ENCODE results near the gene ARL16. TPM values are rescaled to one million over a fixed set of nuclear protein-coding genes. Genes with fewer than 3 reads are reported as not detected.

The ARL16 gene
- total RNA-seq, 1 experiment from 2014 or later, result 47.5 TPM

DNA sequence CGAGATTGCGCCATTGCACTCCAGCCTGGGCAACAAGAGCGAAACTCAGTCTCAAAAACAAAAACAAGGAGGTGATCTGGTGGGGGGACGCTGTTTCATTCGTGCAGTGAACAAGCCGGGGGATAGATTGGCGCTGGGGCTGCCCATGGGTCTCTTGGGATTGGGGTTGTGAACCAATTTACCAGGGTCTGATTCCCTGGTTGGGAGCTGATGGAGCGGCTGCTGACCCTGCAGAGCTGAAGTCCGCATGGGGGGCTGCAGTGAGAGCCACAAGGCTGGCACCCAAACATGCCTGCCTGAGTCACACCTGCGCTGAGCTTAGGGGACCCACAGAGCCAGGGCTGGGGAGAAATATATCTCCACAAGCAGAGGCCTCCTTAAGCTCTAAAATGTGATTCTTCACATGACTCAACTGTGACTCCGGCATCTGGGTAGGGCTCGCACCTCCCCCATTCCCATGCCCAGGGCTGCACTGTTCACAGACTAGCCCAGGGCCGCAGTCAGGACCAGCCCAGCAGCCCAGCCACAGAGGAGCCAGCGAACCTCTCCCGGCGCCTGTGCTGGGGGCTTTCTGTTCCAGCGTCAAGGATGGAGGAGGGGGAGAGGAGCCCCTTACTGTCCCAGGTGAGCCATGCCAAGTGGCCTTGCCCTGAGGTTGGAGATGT, 41.6 kb downstream of the ARL16 start:
- Histone ChIP-seq H3K9me3 (ENCODE audit: control insufficient read depth in 1 of 2, insufficient read depth in 1 of 2, low read depth in 1 of 2, low read length in 2 of 2) (no peaks in the 10 kb centered on the region), H3K9me2 (ENCODE audit: insufficient read depth) (no peaks in the 10 kb centered on the region), H2AFZ (ENCODE audit: low read depth, low read length, poor library complexity, severe bottlenecking) (no peak overlapping the region), H3K27ac (ENCODE audit: low read depth, low read length) (no peak overlapping the region), H3K79me2 (ENCODE audit: insufficient read depth, low read length) (no peaks in the 10 kb centered on the region), H3K4me3 (replicated peaks in 1 of 2; ENCODE audit: low read depth in 1 of 2, low read length in 2 of 2) (no peak overlapping the region), H3K4me1 (ENCODE audit: control insufficient read depth in 1 of 2, insufficient read depth in 2 of 2, low read length in 2 of 2) (peaks cover 4 to 31% of the 10 kb centered on the region in 2 experiments), H3K9ac (ENCODE audit: low read length) (peak overlapping the region; percentile 26), H4K20me1 (ENCODE audit: insufficient read depth) (no peaks in the 10 kb centered on the region), H3K4me2 (ENCODE audit: low read length) (peak overlapping the region; percentile 42), H3K36me3 (ENCODE audit: control insufficient read depth in 1 of 2, insufficient read depth in 2 of 2, low read length in 2 of 2) (no peaks in the 10 kb centered on the region), H3K27me3 (ENCODE audit: insufficient read depth, low read length) (no peaks in the 10 kb centered on the region)
- intact Hi-C loops (cut with micrococcal nuclease), result no loop called here
- RAD21 ChIA-PET (ENCODE audit: low non-redundant PET in 1 of 2, low total read pairs in 2 of 2, uncharacterized antibody in 2 of 2, unreplicated experiment in 2 of 2), result no interaction called here
- TF ChIP-seq CBX3 (IDR thresholded peaks at IDR 0.05; ENCODE audit: low read depth), result no peak
- TF ChIP-seq ZNF274 (IDR thresholded peaks at IDR 0.05; ENCODE audit: low read depth, low read length), result no peak
- TF ChIP-seq SIN3A (IDR thresholded peaks at IDR 0.05; ENCODE audit: low read depth), result no peak
- TF ChIP-seq EGR1 (IDR thresholded peaks at IDR 0.05; ENCODE audit: low read depth), result no peak
- TF ChIP-seq, protein P1, sequence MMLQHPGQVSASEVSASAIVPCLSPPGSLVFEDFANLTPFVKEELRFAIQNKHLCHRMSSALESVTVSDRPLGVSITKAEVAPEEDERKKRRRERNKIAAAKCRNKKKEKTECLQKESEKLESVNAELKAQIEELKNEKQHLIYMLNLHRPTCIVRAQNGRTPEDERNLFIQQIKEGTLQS (IDR thresholded peaks at IDR 0.05), result no peak
- TF ChIP-seq, protein P2, sequence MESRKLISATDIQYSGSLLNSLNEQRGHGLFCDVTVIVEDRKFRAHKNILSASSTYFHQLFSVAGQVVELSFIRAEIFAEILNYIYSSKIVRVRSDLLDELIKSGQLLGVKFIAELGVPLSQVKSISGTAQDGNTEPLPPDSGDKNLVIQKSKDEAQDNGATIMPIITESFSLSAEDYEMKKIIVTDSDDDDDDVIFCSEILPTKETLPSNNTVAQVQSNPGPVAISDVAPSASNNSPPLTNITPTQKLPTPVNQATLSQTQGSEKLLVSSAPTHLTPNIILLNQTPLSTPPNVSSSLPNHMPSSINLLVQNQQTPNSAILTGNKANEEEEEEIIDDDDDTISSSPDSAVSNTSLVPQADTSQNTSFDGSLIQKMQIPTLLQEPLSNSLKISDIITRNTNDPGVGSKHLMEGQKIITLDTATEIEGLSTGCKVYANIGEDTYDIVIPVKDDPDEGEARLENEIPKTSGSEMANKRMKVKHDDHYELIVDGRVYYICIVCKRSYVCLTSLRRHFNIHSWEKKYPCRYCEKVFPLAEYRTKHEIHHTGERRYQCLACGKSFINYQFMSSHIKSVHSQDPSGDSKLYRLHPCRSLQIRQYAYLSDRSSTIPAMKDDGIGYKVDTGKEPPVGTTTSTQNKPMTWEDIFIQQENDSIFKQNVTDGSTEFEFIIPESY (IDR thresholded peaks at IDR 0.05; ENCODE audit: extremely low read depth, insufficient replicate concordance, low read length), result no peak
- no peak for TF ChIP-seq POLR2AphosphoS5 (IDR thresholded peaks at IDR 0.05; ENCODE audit: low read depth, low read length)
- TF ChIP-seq, protein P3, sequence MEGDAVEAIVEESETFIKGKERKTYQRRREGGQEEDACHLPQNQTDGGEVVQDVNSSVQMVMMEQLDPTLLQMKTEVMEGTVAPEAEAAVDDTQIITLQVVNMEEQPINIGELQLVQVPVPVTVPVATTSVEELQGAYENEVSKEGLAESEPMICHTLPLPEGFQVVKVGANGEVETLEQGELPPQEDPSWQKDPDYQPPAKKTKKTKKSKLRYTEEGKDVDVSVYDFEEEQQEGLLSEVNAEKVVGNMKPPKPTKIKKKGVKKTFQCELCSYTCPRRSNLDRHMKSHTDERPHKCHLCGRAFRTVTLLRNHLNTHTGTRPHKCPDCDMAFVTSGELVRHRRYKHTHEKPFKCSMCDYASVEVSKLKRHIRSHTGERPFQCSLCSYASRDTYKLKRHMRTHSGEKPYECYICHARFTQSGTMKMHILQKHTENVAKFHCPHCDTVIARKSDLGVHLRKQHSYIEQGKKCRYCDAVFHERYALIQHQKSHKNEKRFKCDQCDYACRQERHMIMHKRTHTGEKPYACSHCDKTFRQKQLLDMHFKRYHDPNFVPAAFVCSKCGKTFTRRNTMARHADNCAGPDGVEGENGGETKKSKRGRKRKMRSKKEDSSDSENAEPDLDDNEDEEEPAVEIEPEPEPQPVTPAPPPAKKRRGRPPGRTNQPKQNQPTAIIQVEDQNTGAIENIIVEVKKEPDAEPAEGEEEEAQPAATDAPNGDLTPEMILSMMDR (IDR thresholded peaks at IDR 0.05 in 2 of 3, conservative IDR thresholded peaks at IDR 0.05 in 1 of 3; ENCODE audit: borderline replicate concordance in 1 of 3, insufficient read depth in 1 of 3, low read depth in 2 of 3, low read length in 2 of 3), result no peak
- no peak for TF ChIP-seq CEBPB (IDR thresholded peaks at IDR 0.05; ENCODE audit: low read depth)
- TF ChIP-seq FOSL1 (IDR thresholded peaks at IDR 0.05; ENCODE audit: low read depth), result no peak
- TF ChIP-seq EZH2phosphoT487 (IDR thresholded peaks at IDR 0.05; ENCODE audit: borderline replicate concordance), result no peak
- no peak for TF ChIP-seq SP1 (IDR thresholded peaks at IDR 0.05; ENCODE audit: low read depth)
- TF ChIP-seq ZFX (IDR thresholded peaks at IDR 0.05), result no peak
- no peak for TF ChIP-seq JUND (IDR thresholded peaks at IDR 0.05)
- TF ChIP-seq, protein P4, sequence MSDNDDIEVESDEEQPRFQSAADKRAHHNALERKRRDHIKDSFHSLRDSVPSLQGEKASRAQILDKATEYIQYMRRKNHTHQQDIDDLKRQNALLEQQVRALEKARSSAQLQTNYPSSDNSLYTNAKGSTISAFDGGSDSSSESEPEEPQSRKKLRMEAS (IDR thresholded peaks at IDR 0.05), result no peak
- TF ChIP-seq EZH2 (IDR thresholded peaks at IDR 0.05), result no peak
- no peak for TF ChIP-seq YY1 (IDR thresholded peaks at IDR 0.05; ENCODE audit: extremely low read depth, insufficient replicate concordance, low read depth, low read length)
- TF ChIP-seq, protein P5, sequence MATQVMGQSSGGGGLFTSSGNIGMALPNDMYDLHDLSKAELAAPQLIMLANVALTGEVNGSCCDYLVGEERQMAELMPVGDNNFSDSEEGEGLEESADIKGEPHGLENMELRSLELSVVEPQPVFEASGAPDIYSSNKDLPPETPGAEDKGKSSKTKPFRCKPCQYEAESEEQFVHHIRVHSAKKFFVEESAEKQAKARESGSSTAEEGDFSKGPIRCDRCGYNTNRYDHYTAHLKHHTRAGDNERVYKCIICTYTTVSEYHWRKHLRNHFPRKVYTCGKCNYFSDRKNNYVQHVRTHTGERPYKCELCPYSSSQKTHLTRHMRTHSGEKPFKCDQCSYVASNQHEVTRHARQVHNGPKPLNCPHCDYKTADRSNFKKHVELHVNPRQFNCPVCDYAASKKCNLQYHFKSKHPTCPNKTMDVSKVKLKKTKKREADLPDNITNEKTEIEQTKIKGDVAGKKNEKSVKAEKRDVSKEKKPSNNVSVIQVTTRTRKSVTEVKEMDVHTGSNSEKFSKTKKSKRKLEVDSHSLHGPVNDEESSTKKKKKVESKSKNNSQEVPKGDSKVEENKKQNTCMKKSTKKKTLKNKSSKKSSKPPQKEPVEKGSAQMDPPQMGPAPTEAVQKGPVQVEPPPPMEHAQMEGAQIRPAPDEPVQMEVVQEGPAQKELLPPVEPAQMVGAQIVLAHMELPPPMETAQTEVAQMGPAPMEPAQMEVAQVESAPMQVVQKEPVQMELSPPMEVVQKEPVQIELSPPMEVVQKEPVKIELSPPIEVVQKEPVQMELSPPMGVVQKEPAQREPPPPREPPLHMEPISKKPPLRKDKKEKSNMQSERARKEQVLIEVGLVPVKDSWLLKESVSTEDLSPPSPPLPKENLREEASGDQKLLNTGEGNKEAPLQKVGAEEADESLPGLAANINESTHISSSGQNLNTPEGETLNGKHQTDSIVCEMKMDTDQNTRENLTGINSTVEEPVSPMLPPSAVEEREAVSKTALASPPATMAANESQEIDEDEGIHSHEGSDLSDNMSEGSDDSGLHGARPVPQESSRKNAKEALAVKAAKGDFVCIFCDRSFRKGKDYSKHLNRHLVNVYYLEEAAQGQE (IDR thresholded peaks at IDR 0.05; ENCODE audit: low read depth), result no peak
- TF ChIP-seq TCF7L2 (IDR thresholded peaks at IDR 0.05; ENCODE audit: borderline replicate concordance, extremely low read depth, insufficient read depth, insufficient read length), result no peak
- DNase-seq (ENCODE audit: low read depth, low spot score), result no peak
- CTCF ChIA-PET, result no interaction called here
- ATAC-seq, result peak; percentile 71
- BruUV-seq (replicated peaks), result no TSS peak
- POLR2A ChIA-PET, result interaction anchor here (0.6 kb wide), 1 partner anchor 105 kb away, joined by 5 read pairs; no protein-coding TSS in a partner anchor
